ENCODE results near the gene STOML1. TPM values are rescaled to one million over a fixed set of nuclear protein-coding genes. Genes with fewer than 3 reads are reported as not detected.
A peak's percentile ranks its signal among the peaks of the same experiment; 100 is the strongest.

The STOML1 gene
- total RNA-seq, 1 donor, result 14.1 TPM

- Histone ChIP-seq H3K9me3 (ENCODE audit: low read depth, low read length) (no peaks in the 10 kb centered on the region), H3K27me3 (ENCODE audit: insufficient read depth, low read length) (no peaks in the 10 kb centered on the region), H3K27ac (ENCODE audit: low read depth, low read length) (no peak overlapping the region), H3K4me2 (ENCODE audit: insufficient read depth, low read length) (no peak overlapping the region), H2AFZ (ENCODE audit: low read length) (no peak overlapping the region), H3K4me3 (ENCODE audit: insufficient read depth, low read length) (no peak overlapping the region), H4K20me1 (ENCODE audit: insufficient read depth, low read length) (peaks cover 13% of the 10 kb centered on the region), H3K36me3 (ENCODE audit: insufficient read depth, low read length) (peaks cover 53% of the 10 kb centered on the region), H3K4me1 (ENCODE audit: insufficient read depth, low read length) (peaks cover 21% of the 10 kb centered on the region), H3K79me2 (ENCODE audit: insufficient read depth, low read length) (peaks cover 3% of the 10 kb centered on the region)
- DNase-seq (ENCODE audit: insufficient read length, low spot score, missing footprints), result peak; percentile 23
- TF ChIP-seq CTCF (IDR thresholded peaks at IDR 0.05; ENCODE audit: extremely low read depth, low read depth, low read length), result no peak
These were observed 43.3 kb upstream of the STOML1 start for GRCh38 chr15:74035121-74036017.

- Histone ChIP-seq H3K79me2 (ENCODE audit: insufficient read depth, low read length) (peaks cover 5% of the 10 kb centered on the region), H3K4me2 (ENCODE audit: insufficient read depth, low read length) (no peak overlapping the region), H3K27me3 (ENCODE audit: insufficient read depth, low read length) (no peaks in the 10 kb centered on the region), H4K20me1 (ENCODE audit: insufficient read depth, low read length) (peaks cover 13% of the 10 kb centered on the region), H3K4me1 (ENCODE audit: insufficient read depth, low read length) (peaks cover 10% of the 10 kb centered on the region), H3K27ac (ENCODE audit: low read depth, low read length) (no peak overlapping the region), H3K36me3 (ENCODE audit: insufficient read depth, low read length) (peaks cover 61% of the 10 kb centered on the region), H2AFZ (ENCODE audit: low read length) (no peak overlapping the region), H3K9me3 (ENCODE audit: low read depth, low read length) (no peaks in the 10 kb centered on the region), H3K4me3 (ENCODE audit: insufficient read depth, low read length) (no peak overlapping the region)
- no peak for DNase-seq (ENCODE audit: insufficient read length, low spot score, missing footprints)
- TF ChIP-seq CTCF (IDR thresholded peaks at IDR 0.05; ENCODE audit: extremely low read depth, low read depth, low read length), result no peak
These were observed 42.2 kb upstream of the STOML1 start for GRCh38 chr15:74034206-74034755.

GRCh38 chr15:74032606-74033561 lies 40.8 kb upstream of the STOML1 start:
- H3K4me3 ChIP-seq (ENCODE audit: insufficient read depth, low read length), result no peak overlapping the region
- H2AFZ ChIP-seq (ENCODE audit: low read length), result no peak overlapping the region
- H3K4me1 ChIP-seq (ENCODE audit: insufficient read depth, low read length), result no peaks in the 10 kb centered on the region
- H3K4me2 ChIP-seq (ENCODE audit: insufficient read depth, low read length), result no peak overlapping the region
- H3K36me3 ChIP-seq (ENCODE audit: insufficient read depth, low read length), result peaks cover 67% of the 10 kb centered on the region
- no peaks in the 10 kb centered on the region for H3K27me3 ChIP-seq (ENCODE audit: insufficient read depth, low read length)
- peaks cover 13% of the 10 kb centered on the region for H4K20me1 ChIP-seq (ENCODE audit: insufficient read depth, low read length)
- H3K9me3 ChIP-seq (ENCODE audit: low read depth, low read length), result no peaks in the 10 kb centered on the region
- H3K27ac ChIP-seq (ENCODE audit: low read depth, low read length), result peak overlapping the region; percentile 28
- peaks cover 10% of the 10 kb centered on the region for H3K79me2 ChIP-seq (ENCODE audit: insufficient read depth, low read length)
- no peak for DNase-seq (ENCODE audit: insufficient read length, low spot score, missing footprints)
- no peak for TF ChIP-seq CTCF (IDR thresholded peaks at IDR 0.05; ENCODE audit: extremely low read depth, low read depth, low read length)
